GM12891 (cell line): Measurements from ENCODE around the gene LEMD2.

Experiments
- POLR2A ChIP-seq: IDR thresholded peaks from 2 replicates; pipeline ENCODE4 v1.6.1; 2011; ENCODE audit warnings: low read depth, low read length, control low read depth
- POLR2AphosphoS5 ChIP-seq: IDR thresholded peaks from 2 replicates; pipeline ENCODE4 v1.6.1; 2011; ENCODE audit warnings: low read depth, low read length, control low read depth
- SPI1 ChIP-seq: IDR thresholded peaks from 2 replicates; pipeline ENCODE4 v1.6.1; 2011; ENCODE audit warnings: low read depth, low read length, control low read depth
- TAF1 ChIP-seq: IDR thresholded peaks from 2 replicates; pipeline ENCODE4 v1.6.1; 2011; ENCODE audit warnings: low read depth, low read length, control low read depth

- TF ChIP-seq POLR2A (no peak), POLR2AphosphoS5 (no peak), SPI1 (no peak), TAF1 (no peak)
Observed at GRCh38 chr6:33812669-33813068, 23.7 kb upstream of the LEMD2 start.
